PFSK-1 (cell line): ENCODE data around the gene MRPL36.

Experiments used
- POLR2AphosphoS5 ChIP-seq: IDR thresholded peaks from 2 replicates; pipeline ENCODE4 v1.6.1; 2012; ENCODE audit warnings: low read depth, mild to moderate bottlenecking, control low read depth, low read length, moderate library complexity
- REST ChIP-seq, 2 experiments: IDR thresholded peaks; 2 replicates each; pipeline versions ENCODE4 v1.6.1 to v1.8.0; 2011 to 2012; ENCODE audit warnings: low read depth in 2 of 2, low read length in 2 of 2, control low read depth in 1 of 2, inconsistent platforms in 1 of 2, mild to moderate bottlenecking in 1 of 2, moderate library complexity in 1 of 2; ENCODE audit not compliant: insufficient read depth in 1 of 2
- SIN3A ChIP-seq: IDR thresholded peaks from 2 replicates; pipeline ENCODE4 v1.6.1; 2012; ENCODE audit warnings: mild to moderate bottlenecking, low read length, moderate library complexity, borderline replicate concordance; ENCODE audit not compliant: insufficient read depth
- TAF1 ChIP-seq: IDR thresholded peaks from 2 replicates; pipeline ENCODE4 v1.6.1; 2012; ENCODE audit warnings: low read length, control low read depth, borderline replicate concordance; ENCODE audit not compliant: insufficient read depth

- no peak for TF ChIP-seq POLR2AphosphoS5
- no peak for TF ChIP-seq TAF1
- no peak for TF ChIP-seq REST (IDR thresholded peaks at IDR 0.05; ENCODE audit: insufficient read depth in 1 of 2, low read depth in 2 of 2, low read length in 2 of 2)
- TF ChIP-seq SIN3A, result no peak
These were observed 4.1 kb downstream of the MRPL36 start for GRCh38 chr5:1795506-1795905.
